K562 (cell line): Measurements from ENCODE around the gene CALU. TPM values are rescaled to one million over a fixed set of nuclear protein-coding genes. Genes with fewer than 3 reads are reported as not detected.

Source experiments
- BACH1 ChIP-seq: fragments of 200-800 bp; sonication (Bioruptor generic); IDR thresholded peaks from 2 replicates; pipeline ENCODE4 v1.6.1; 2016; ENCODE audit warnings: missing genetic modification characterization, missing compliant biosample characterization
- CCAR2 ChIP-seq: fragments of 200-400 bp; formaldehyde crosslinking; IDR thresholded peaks from 2 replicates; pipeline ENCODE4 v1.6.1; 2017; ENCODE audit warnings: mild to moderate bottlenecking, low read depth, low read length
- EHMT2 ChIP-seq: fragments of 450-650 bp; IDR thresholded peaks from 2 replicates; pipeline ENCODE4 v1.6.1; 2018; ENCODE audit warnings: antibody characterized with exemption
- ETV6 ChIP-seq, 3 experiments: fragments of 150-350 bp in 1 of 3; sonication (generic) in 1 of 3; formaldehyde crosslinking in 1 of 3; IDR thresholded peaks; 2 replicates each; pipeline versions ENCODE4 v1.6.1 to v1.8.0; 2014 to 2022; ENCODE audit warnings: borderline replicate concordance in 2 of 3, low read depth in 2 of 3, antibody characterized with exemption in 1 of 3, low read length in 1 of 3, mild to moderate bottlenecking in 1 of 3, missing genetic modification reagents in 1 of 3
- FOXJ2 ChIP-seq: fragments of 200-800 bp; sonication (Bioruptor generic); IDR thresholded peaks from 2 replicates; pipeline ENCODE4 v1.6.1; 2016; ENCODE audit warnings: missing genetic modification characterization, missing compliant biosample characterization
- HMGN3 ChIP-seq: IDR thresholded peaks from 2 replicates; pipeline ENCODE4 v1.6.1; 2011; ENCODE audit warnings: borderline replicate concordance, low read depth, mild to moderate bottlenecking, mixed read lengths, low read length; ENCODE audit not compliant: insufficient read length; ENCODE audit errors: extremely low read depth
- MNT ChIP-seq, 2 experiments: fragments of 450-650 bp; conservative IDR thresholded peaks; 2 replicates each; pipeline ENCODE4 v1.6.1; 2017; ENCODE audit warnings: mild to moderate bottlenecking in 2 of 2, moderate library complexity in 2 of 2
- NCOA6 ChIP-seq: fragments of 450-650 bp; IDR thresholded peaks from 2 replicates; pipeline ENCODE4 v1.6.1; 2017; ENCODE audit warnings: mild to moderate bottlenecking
- NFE2 ChIP-seq: IDR thresholded peaks from 2 replicates; pipeline ENCODE4 v1.6.1; 2014; ENCODE audit warnings: antibody characterized with exemption, low read depth
- POLR2A ChIP-seq: fragments of 450-650 bp; conservative IDR thresholded peaks from 2 replicates; pipeline ENCODE4 v1.6.1; 2016
- RNF2 ChIP-seq: sonication (generic); IDR thresholded peaks from 2 replicates; pipeline ENCODE4 v1.6.1; 2016
- SAFB2 ChIP-seq: fragments of 200-400 bp; formaldehyde crosslinking; IDR thresholded peaks from 2 replicates; pipeline ENCODE4 v1.6.1; 2018; ENCODE audit warnings: borderline replicate concordance, low read length, low read depth, moderate library complexity; ENCODE audit not compliant: severe bottlenecking
- SMAD2 ChIP-seq: fragments of 150-350 bp; IDR thresholded peaks from 2 replicates; pipeline ENCODE4 v1.6.1; 2014; ENCODE audit warnings: low read depth, mild to moderate bottlenecking, low read length
- SMARCB1 ChIP-seq: IDR thresholded peaks from 2 replicates; pipeline ENCODE4 v1.6.1; 2011; ENCODE audit warnings: improper control_type of control experiment, low read depth; ENCODE audit not compliant: insufficient read length
- SNRNP70 ChIP-seq: fragments of 200-400 bp; formaldehyde crosslinking; optimal IDR thresholded peaks from 2 replicates; pipeline ENCODE3; 2017; ENCODE audit warnings: low read depth, low read length
- ZBTB7A ChIP-seq: IDR thresholded peaks from 2 replicates; pipeline ENCODE4 v1.6.1; 2011; ENCODE audit warnings: low read depth, mild to moderate bottlenecking, low read length, moderate library complexity, borderline replicate concordance; ENCODE audit not compliant: control insufficient read depth
- ZNF143 ChIP-seq: sonication (generic); formaldehyde crosslinking; IDR thresholded peaks from 2 replicates; pipeline ENCODE4 v1.9.0; 2022; ENCODE audit warnings: mild to moderate bottlenecking, missing genetic modification reagents
- ZNF507 ChIP-seq: conservative IDR thresholded peaks from 2 replicates; pipeline ENCODE4 v1.6.1; 2017; ENCODE audit warnings: missing genetic modification characterization, missing compliant biosample characterization
- ZNF76 ChIP-seq: fragments of 250-450 bp; sonication (Bioruptor Pico); IDR thresholded peaks from 2 replicates; pipeline ENCODE4 v1.4.0; 2020; ENCODE audit warnings: mild to moderate bottlenecking, moderate library complexity, borderline replicate concordance
- ZNF764 ChIP-seq: fragments of 250-450 bp; sonication (Bioruptor Pico); IDR thresholded peaks from 2 replicates; pipeline ENCODE4 v1.4.0; 2020; ENCODE audit warnings: low read depth, mild to moderate bottlenecking, moderate library complexity
- polyA plus RNA-seq, 8 experiments: library from polyadenylated mRNA; depleted of rRNA in 4 of 8; stranded (reverse) in 5 of 8; unstranded in 3 of 8; fragments of >200 nt; fragmentation: Nextera tagmentation in 2 of 8; fragmentation: Illumina TruSeq in 1 of 8; extraction: Ambion mirVana in 2 of 8; extraction: Trizol in 1 of 8; gene quantifications; 2 replicates each; pipeline versions ENCODE4 v1.2.1 to v1.2.3, GENCODE V29; 2011 to 2014; ENCODE audit warnings: inconsistent platforms in 1 of 8, missing spikeins in 1 of 8
- total RNA-seq, 7 experiments: library from RNA; depleted of rRNA in 6 of 7; stranded (reverse); fragments of >200 nt in 6 of 7; fragmentation: Illumina TruSeq in 2 of 7; extraction: Trizol in 2 of 7; gene quantifications; 2 replicates each; pipeline versions ENCODE4 v1.2.1 to v1.2.3, GENCODE V29; 2011 to 2021; ENCODE audit warnings: low replicate concordance in 1 of 7
- TF ChIP-seq, protein P1 (sequence below): fragments of 250-450 bp; sonication (Bioruptor Pico); IDR thresholded peaks from 2 replicates; pipeline ENCODE4 v1.5.0; 2021; ENCODE audit warnings: mild to moderate bottlenecking, borderline replicate concordance

The CALU gene
- total and polyA plus RNA-seq, 9 of the 15 experiments (the other 6 are each of a cell fraction or from before 2014, with no cell fraction given) = 166 to 286 (median 215) TPM

GRCh38 chr7:128815289-128815942 is 76.3 kb downstream of the CALU start (continued):
- TF ChIP-seq ZBTB7A (no peak), RNF2 (no peak), SMARCB1 (no peak), ZNF507 (no peak), SNRNP70 (no peak), ZNF143 (CRISPR knock-in tag) (no peak), NFE2 (no peak), HMGN3 (no peak), SMAD2 (no peak), ZNF76 (CRISPR knock-in tag) (no peak), MNT (conservative IDR thresholded peaks at IDR 0.05) (no peak), NCOA6 (no peak), ZNF764 (CRISPR knock-in tag) (no peak), FOXJ2 (tag) (no peak), POLR2A (0 out of 2 replicates have a peak, but pooled peaks have one; percentile 43), SAFB2 (no peak), BACH1 (tag) (no peak), ETV6 (IDR thresholded peaks at IDR 0.05; ENCODE audit: borderline replicate concordance in 1 of 2, low read depth in 2 of 2, low read length in 1 of 2) (peak; percentile 19 to 48; a peak in 1 of 4 replicates), ETV6 (CRISPR knock-in tag; IDR thresholded peaks at IDR 0.05; ENCODE audit: borderline replicate concordance) (no peak), CCAR2 (no peak), EHMT2 (0 out of 2 replicates have a peak, but pooled peaks have one; percentile 10)
- TF ChIP-seq, protein P1, sequence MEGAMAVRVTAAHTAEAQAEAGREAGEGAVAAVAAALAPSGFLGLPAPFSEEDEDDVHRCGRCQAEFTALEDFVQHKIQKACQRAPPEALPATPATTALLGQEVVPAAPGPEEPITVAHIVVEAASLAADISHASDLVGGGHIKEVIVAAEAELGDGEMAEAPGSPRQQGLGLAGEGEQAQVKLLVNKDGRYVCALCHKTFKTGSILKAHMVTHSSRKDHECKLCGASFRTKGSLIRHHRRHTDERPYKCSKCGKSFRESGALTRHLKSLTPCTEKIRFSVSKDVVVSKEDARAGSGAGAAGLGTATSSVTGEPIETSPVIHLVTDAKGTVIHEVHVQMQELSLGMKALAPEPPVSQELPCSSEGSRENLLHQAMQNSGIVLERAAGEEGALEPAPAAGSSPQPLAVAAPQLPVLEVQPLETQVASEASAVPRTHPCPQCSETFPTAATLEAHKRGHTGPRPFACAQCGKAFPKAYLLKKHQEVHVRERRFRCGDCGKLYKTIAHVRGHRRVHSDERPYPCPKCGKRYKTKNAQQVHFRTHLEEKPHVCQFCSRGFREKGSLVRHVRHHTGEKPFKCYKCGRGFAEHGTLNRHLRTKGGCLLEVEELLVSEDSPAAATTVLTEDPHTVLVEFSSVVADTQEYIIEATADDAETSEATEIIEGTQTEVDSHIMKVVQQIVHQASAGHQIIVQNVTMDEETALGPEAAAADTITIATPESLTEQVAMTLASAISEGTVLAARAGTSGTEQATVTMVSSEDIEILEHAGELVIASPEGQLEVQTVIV (CRISPR knock-in tag) = no peak
